GM18870 (cell line): ENCODE results near the gene CFAP161.
"Not testable (repeated sequence)": the region's sequence is repeated elsewhere in the genome, so short reads cannot be mapped to it uniquely, and the experiment has no call there.

Experiments
- ATAC-seq: cut with Tn5 transposase; IDR thresholded peaks from one replicate; pipeline ENCODE4 v1.9.1; 2021; ENCODE audit warnings: moderate library complexity; ENCODE audit not compliant: unreplicated experiment

The CFAP161 gene

DNA sequence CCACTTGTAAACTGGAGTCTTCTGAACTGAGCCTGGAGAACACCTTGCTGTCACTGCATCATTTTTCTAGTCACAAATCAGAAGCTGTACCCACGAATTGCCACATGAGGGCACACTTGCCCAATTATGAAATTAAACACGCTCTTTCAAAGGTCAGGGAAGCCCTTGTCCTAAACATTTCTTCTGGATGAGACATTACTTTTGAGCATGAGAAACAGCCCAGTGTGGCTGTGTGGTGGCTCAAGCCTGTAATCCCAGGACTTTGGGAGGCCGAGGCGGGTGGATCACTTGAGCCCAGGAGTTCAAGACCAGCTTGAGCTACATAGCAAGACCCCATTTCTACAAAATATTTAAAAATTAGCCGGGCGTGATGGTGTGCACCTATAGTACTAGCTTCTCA, 27.5 kb upstream of the CFAP161 start:
- no peak for ATAC-seq

DNA sequence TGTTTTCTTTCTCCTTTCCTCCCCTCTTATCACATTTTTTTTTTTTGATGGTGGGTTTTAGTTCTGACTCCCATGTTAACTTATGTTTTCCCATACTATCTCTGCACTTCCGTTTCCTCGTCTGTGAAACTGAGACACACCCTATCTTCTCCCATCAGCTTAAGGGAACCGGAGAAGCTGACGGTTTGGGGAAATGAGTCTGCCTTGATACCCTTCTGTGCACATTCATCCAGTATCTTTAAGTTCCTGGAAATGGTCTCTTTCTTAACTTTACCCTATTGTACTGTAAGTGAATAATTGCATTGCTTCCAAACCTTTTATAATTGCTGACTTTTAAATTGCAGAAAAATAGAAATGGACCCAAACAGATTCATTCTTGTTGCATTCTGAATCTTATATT, 26.2 kb upstream of the CFAP161 start:
- ATAC-seq: no peak

DNA sequence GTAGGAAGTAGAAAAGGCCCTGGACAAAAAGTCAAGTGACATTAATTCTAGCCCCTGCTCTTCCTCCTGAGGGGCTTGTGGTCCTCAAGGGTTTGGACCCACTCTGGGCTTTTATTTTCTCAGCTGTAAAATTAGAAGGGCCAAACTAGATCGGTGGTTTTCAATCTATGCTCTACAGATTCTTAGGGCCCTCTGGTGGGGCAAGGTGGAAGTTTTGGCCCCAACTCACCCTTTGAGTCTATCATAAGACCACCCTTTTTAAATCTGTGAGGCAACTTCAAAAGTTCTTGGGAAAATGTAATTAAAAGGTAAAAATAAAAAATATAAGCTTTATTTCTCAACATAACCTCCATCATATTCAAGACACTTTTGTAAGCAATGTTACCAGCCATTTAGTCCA, 25.6 kb upstream of the CFAP161 start:
- no peak for ATAC-seq

DNA sequence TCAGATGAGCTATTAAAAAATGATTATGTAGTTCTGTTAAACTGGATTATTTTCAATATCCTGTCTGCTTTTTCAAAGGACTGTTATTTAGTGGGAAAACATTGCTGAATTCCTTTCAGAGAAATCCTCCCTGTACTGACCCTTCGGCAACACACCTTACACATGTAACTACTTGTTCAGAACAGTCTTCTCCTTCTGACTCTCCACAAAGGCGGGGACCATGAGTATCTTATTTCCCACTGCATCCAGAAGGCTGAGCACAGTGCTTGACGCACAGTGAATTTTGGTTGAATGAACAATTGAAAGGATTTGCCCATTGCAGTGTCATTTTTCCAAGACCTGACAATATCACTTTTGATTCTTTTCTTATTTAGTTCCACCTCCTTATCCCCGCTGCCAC, 23.1 kb upstream of the CFAP161 start:
- no peak for ATAC-seq

DNA sequence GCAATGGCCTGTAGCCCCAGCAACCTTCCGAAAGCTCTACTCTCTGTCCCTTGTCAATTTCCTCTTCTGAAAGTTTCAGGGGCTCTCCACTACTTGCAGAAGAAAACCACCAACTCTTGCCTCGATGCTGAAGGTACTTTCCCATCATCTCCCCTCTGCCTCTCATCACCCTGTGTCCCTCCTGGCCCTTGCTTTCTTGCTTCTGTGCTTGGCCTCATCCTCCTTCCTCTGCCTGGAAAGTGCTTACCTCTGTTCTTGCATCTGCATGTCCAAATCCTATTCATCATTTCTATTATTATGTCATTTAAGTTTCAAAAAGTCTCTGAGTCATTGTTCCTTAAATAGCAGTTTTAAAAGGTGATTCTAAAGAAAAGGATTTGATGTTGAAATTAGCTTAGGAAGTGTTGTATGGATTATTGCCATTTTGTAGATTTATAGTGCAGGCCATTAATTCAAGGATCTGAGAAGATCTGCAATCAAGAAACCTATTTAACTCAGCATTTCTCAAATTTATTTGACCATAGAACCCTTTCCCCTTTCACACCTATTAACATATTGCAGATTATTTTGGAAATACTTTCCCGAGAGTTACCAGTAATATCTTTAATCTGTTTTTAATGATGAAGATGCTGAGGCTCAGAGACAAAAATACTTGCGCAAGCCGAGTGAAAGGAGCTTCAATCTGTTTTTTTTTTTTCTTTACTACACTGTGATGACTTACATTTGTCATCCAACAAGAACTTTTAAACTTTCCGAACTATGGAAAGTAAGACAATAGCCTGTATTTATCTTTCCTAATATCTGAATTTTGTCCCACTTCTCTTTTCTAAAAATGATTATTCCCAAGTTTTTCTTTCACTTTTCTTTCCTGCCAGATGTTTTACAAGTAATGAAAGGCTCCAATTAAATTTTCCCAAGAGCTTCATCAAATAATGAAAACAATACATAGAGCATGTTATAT, 22.3 kb upstream of the CFAP161 start:
- ATAC-seq: peak; percentile 91

DNA sequence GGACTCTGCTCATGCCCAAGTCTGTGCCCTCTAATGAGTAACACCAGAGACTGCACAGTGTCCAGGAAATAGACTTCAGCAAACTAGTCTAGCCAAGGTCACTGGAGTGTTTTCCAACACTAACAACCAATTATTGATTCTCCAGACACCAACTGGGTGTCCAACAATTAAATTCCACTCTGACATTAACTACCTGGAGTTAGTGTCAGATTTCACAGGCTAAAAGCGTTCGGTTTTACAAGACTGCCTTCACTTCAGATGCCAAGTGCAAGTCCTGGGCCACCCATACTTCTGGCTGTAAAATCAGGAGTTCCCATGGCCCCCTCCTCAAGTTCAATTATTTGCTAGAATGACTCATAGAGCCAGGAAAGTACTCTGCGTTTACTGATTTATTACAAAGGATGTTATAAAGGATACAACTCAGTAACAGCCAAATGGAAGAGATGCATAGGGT, 20.8 kb upstream of the CFAP161 start:
- ATAC-seq: no peak

DNA sequence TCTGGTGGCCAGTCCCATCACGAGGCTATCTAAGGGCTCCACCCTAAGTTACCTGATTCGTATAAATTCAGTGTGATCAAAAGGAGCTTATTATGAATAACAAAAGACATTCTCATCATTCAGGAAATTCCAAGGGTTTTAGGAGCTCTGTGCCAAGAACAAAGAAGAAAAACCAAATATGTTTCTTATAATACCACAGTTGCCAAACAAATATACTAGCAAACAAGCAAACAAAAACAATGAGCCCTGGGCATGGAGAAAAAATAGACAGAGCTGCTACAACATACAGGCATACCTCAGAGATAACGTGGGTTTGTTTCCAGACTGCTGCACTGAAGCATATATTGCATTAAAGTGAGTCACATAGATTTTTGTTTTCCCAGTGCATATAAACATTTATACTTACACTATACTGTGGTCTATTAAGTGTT, 20.2 kb upstream of the CFAP161 start:
- no peak for ATAC-seq

DNA sequence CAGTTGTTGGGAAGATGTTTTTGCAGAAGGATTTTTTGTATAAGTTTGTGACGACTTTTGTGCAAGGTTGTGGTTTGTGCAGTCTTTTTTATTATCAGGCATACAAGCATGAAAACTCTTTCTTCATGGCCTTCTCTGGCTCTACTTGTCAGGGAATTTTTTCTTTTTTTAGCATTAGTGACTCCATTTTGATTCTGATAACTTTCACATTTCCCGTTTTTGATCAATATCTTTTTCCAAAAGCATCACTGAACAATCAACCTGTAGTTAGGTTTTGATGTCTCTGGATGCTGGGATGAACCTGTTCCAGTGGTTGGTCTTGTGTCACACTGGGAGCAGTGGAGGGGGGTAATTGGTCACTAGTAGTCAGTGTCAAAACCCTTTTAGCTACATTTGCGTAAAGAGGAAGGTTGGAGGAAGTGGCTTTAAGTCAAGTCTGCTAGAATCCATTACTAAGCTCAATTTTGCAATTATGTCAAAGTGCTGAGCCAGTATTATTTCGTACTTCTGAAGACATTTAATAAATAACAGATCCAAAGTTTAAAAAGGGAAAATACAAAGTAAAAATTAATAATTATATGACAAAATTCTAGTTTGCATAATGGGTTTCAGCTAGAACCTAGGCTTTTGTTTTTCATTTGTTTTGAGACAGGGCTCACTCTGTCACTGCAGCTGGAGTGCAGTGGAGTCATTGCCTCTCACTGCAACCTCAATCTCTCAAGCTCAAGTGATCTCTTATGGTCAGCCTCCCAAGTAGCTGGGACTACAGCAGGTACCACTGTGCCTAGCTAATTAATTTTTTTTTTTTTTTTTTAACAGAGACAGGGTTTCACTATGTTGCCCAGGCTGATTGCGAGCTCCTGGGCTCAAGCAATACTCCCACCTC, 18.8 kb upstream of the CFAP161 start:
- no peak for ATAC-seq

DNA sequence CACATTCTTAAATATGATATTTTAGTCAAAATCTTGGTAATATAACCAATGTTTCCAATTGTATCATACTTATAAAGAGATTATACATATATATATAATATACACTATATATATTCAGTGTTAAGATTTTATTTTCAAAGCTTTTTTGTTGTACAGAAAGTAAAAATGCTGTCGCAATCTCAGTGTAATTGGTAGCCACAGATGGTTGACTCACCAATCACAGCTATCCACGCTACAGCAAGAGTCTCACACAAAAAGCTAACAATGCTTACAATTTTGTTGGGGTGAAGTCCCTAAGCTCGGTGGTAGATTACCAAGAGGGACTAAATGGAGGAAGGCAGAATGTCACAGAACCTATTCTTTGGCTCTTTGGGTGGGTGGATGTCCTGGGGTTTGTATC, 16.9 kb upstream of the CFAP161 start:
- ATAC-seq: no peak

DNA sequence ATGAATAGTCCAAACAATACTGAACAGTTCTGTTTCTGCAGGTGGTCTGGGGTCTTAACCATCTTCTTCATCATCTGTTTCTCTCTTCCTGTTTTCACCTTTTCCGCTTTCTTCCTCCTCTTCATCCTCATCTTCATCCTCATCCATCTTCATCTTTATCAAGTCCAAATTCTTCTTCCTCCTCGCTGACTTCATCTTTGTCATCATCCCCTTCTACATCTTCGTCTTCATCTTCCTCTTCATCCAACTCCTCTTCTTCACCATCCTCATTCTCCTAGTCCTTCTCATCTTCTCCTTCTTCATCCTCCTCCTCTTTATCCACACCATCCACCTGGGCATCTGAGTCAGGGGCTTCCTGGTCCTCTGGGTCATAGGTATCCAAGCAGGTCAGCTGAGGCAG, 16.5 kb upstream of the CFAP161 start:
- ATAC-seq: no peak

DNA sequence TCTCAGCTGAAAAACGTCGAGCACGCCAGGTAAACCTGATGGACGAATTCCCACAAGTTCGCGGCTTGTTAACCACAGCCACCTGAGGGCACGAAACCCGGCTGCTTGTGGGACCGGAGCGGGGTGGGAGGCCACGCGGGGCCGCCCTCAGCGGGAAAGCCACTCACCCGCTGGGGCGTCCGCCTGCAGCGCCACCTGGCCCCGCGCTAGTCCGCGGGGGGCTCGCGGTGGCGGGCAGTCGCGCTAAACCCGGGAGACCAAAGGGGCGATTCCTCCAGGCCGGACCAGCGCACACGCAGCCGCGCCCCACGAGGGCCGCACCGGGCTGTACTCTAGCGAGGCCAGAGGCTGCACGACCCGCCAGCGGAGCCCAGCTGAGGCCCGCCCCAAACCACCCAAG, 15.7 kb upstream of the CFAP161 start:
- ATAC-seq: no peak

DNA sequence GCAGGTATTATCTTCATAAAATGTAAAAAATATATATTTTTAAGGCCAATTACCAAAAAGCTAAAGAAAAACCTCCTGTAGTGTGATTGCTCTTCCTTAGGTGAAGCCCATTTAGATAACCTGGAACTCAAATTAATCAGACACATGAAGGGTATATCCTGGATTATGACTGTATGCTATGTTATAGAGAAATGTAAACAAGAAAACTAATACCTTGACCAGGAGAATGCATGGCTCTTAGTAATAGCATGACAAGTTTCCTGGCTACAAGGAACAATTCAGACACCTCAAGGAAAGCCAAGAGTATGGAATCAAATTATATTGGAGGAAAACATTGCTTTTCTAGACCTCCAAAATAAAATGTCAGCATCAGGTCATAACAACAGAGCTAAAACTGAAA, 14.0 kb upstream of the CFAP161 start:
- no peak for ATAC-seq

DNA sequence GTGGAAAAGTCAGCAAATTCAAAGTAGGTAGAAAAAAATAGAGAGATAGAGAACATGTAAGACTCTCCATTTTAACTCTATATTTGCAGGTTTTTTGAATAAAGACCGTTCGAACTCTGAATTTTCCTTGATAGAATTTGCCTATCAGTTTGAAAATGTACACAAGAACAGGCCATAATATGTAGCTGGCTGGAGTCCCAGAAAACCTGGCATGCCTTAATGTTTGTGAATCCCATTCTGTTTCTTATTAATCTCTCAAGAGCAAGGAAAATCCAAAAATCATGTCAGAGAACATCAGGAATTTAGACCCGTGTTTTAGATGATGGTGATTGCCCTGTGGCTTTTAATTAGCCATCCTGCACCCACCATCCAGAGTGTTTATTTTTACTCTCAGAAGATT, 7.2 kb upstream of the CFAP161 start:
- no peak for ATAC-seq

DNA sequence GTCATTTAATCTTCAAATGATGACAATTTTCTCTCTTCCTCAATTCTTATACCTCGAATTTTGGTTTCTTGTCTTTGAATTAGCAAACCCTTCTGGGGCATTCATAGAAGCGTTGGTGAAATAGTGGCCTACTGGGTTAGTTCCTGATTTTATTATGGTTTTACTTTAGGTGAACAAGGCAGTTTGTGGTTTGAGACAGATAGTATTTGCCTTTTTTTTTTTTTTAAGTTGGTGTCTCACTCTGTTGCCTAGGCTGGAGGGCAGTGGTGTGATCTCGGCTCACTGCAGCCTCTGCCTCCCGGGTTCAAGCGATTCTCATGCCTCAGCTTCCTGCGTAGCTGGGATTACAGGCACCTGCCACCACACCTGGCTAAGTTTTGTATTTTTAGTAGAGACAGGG, 7.4 kb downstream of the CFAP161 start:
- not testable (repeated sequence) for ATAC-seq

DNA sequence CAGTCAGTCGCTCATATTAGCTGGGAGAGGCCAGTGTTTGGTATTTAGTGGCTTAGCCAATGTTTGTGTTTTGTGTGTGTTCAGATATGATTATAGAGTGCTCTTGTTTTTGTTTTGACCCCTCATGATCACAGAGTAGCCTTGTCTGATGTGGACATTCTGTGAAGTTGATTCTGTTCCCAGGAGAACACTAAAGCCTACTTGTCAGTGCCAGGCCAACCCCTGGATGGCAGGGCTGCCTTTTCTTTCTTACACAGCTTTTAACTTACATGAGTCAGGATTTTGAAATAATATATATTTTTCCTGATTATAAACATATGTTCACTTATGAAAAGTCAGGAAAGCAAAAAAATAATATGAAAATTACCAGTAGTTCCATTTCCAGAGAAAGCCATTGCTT, 11.9 kb downstream of the CFAP161 start:
- ATAC-seq: no peak

DNA sequence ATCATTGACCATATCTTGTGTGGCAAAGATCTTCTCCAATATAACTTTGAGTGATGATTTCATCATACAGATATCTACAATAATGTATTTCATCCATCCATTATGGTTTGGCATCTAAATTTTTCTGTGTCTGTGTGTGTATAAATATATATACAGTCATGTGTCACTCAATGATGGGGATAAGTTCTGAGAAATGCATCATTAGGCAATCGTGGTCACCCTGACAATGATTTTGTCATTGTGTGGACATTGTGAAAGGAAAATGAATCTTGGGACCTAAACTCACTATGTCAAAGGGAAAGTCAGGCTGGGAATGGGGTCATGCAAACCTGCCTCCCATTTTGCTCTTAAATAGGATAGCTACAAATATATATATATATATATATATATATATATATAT, 12.4 kb downstream of the CFAP161 start:
- no peak for ATAC-seq

DNA sequence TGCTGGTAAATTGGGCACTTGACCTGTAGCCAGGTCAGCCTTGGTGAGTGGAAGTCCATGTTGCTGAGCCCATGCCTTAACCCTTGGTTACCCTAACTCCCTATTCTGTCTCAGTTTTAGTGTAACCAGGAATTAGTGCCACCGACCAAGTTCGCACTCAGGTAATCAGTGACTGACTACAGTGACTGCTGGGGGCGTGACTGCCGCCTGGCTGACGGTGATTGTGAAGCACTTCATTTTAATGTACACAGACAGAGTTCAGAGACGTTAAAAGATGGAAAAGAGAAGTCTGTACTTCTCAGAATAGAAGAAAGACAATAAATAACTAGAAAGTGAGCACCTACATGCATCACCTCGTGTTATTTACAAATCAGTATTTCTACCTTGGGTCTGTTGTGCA, 17.3 kb downstream of the CFAP161 start:
- ATAC-seq: no peak

DNA sequence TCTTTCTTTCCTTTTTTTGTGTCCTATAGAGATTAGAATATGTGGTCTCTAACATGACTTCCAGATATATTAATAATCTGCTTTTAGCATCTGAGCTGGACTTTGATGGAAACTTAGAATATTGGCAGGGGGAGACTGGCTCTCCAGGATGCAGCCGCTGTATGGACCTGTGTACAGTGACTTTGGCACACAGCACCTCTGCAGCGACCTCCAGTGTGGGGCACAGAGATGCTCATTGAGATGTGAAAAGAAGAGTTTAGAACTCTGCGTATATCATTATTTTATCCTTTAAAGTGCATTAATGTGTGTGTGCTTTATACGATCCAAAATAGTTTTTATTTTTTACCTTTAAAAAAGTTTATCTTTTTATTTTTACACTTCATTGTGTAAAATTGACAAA, 18.3 kb downstream of the CFAP161 start:
- no peak for ATAC-seq

DNA sequence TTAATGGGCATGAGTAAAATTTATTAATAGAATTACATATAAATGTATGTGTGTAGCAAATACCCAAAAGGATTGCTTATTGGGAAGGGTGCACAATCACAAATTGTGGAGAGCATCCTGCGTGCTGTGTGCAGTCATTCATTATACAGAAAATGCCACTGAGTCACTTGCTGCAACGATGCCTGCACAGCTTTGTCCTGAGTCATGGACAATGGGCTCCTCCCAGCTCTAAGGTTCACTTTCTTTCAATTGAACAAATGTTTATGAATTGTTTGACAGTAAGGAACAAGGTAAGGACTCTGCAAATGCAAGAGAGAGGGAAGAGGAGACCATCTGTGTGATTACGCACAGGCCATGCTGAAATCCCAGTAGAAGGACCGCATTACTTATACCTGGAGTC, 18.7 kb downstream of the CFAP161 start:
- ATAC-seq: no peak

DNA sequence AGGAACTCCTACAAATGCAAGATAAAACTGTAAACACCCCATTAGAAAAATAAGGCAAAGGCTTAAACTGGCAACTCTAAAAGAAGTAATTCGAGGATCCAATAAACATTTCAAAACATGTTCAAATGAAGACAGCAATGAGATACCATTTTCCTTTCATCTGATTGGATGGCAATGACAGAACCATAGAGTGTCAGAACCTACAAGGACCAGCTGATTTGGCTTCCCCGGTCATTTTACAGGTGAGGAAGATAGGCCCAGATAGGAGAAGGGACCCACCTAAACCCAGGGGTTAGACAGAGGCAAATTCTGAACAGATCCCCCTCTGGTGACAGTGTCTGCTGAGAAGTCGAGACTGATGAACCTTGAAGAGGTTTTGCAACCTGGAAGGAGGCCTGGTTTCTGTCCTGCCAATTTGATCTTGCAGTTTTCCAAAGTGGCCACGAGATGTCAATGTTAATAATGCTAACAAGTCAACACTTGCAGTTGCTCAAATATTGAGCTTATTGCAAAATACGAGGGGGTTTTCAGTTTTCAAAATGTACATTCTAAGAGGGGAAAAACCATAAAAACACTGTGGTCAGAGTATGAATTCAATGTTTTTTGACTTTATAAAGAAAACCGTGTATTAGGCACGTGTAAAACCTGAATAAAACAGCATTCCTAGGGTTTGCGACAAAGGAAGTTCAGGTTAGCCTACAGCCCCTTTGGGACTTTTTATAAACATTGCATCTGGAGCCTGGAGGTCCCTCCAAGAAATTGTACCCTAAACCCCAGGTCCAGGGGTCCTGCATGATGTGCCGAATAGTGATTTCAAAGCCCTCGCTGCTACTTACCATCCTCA, 21.5 kb downstream of the CFAP161 start:
- no peak for ATAC-seq

DNA sequence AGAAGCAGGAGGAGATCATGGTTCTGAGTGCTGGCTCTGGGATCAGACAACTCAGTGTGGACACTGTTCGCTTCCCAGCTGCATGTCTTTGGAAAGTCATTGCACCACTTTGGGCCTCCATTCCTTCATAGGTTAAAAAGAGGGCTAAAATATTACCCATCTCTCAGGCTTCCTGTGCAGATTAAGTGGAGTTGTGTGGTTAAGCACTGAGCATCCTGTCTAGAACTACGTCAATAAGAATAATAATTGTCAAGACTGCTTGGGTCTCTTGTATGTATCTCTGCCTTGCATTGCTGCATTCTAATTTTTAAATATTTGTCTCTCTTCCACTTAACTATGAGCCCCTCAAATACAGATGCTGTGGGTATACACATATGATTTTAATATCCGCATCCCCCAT, 22.3 kb downstream of the CFAP161 start:
- ATAC-seq: no peak
